Esophagus squamous epithelium (tissue), 4 donors: ENCODE data around the gene SLFNL1.

Source experiments
- CTCF ChIP-seq, 6 experiments: fragments of 450-650 bp in 4 of 6; fragments of 200-600 bp in 2 of 6; sonication (generic) in 2 of 6; IDR thresholded peaks; one replicate each; pipeline ENCODE4 v1.5.1; 2016 to 2019; ENCODE audit warnings: antibody characterized with exemption in 6 of 6, mild to moderate bottlenecking in 4 of 6, moderate library complexity in 4 of 6
- POLR2A ChIP-seq, 4 donors: fragments of 450-650 bp; IDR thresholded peaks; one replicate each; pipeline ENCODE4 v1.6.1; 2017; ENCODE audit warnings: antibody characterized with exemption in 4 of 4, mild to moderate bottlenecking in 4 of 4, moderate library complexity in 3 of 4

- TF ChIP-seq CTCF (IDR thresholded peaks at IDR 0.05) (no peak), POLR2A (IDR thresholded peaks at IDR 0.05) (no peak)
These were observed at the start of gene SLFNL1 for GRCh38 chr1:41021526-41022308.
